CD4-positive, alpha-beta T cell (primary cell): ENCODE results near the gene CXXC5. TPM values are rescaled to one million over a fixed set of nuclear protein-coding genes. Genes with fewer than 3 reads are reported as not detected.
"Not testable (repeated sequence)": the region's sequence is repeated elsewhere in the genome, so short reads cannot be mapped to it uniquely, and the experiment has no call there.

Experiments
- ATAC-seq: fragments of 200-7000 bp; cut with Tn5 transposase; one replicate; pipeline ENCODE4 v1.10.0; 2022; ENCODE audit warnings: mild to moderate bottlenecking; ENCODE audit not compliant: poor library complexity
- CTCF ChIA-PET: fragments of 350-600 bp; sonication (Branson Sonifier 250); formaldehyde crosslinking; loops from one replicate; lab custom pipeline; 2021; ENCODE audit warnings: antibody characterized with exemption, inconsistent platforms; lab: Charles Lee
- POLR2A ChIA-PET: fragments of 350-600 bp; sonication (Branson Sonifier 250); formaldehyde crosslinking; loops from one replicate; lab custom pipeline; 2021; ENCODE audit warnings: antibody characterized with exemption, inconsistent platforms; lab: Charles Lee
- DNase-seq, 14 experiments: peaks; one replicate each; pipeline ENCODE4 v3.0.0-alpha.2; 2013 to 2020; ENCODE audit warnings: mixed read lengths in 2 of 14
- H3K27ac ChIP-seq, 2 donors: one replicate each; pipeline versions ENCODE4 v1.5.1 to v1.7.0; 2013; ENCODE audit warnings: low read length in 2 of 2, low read depth in 1 of 2, mild to moderate bottlenecking in 1 of 2
- H3K27me3 ChIP-seq, 2 experiments: 1 replicate in 1 of 2; 2 replicates in 1 of 2; pipeline versions ENCODE4 v1.6.1 to v1.7.0; 2013; ENCODE audit warnings: low read length in 2 of 2, control low read depth in 1 of 2, mild to moderate bottlenecking in 1 of 2, moderate library complexity in 1 of 2; ENCODE audit not compliant: insufficient read depth in 2 of 2, control insufficient read depth in 1 of 2
- H3K36me3 ChIP-seq: one replicate; pipeline ENCODE4 v1.6.1; 2013; ENCODE audit warnings: low read length, control low read depth; ENCODE audit not compliant: insufficient read depth
- H3K4me1 ChIP-seq: one replicate; pipeline ENCODE4 v1.6.1; 2013; ENCODE audit warnings: low read length, control low read depth; ENCODE audit not compliant: insufficient read depth
- H3K4me3 ChIP-seq: one replicate; pipeline ENCODE4 v1.5.1; 2013; ENCODE audit warnings: mild to moderate bottlenecking, low read length, moderate library complexity
- H3K9me3 ChIP-seq, 2 experiments: 1 replicate in 1 of 2; 2 replicates in 1 of 2; pipeline versions ENCODE4 v1.6.1 to v1.7.0; 2013; ENCODE audit warnings: low read length in 2 of 2, mild to moderate bottlenecking in 2 of 2, control low read depth in 1 of 2, moderate library complexity in 1 of 2; ENCODE audit not compliant: control insufficient read depth in 1 of 2, insufficient read depth in 1 of 2
- H3K27ac Mint-ChIP-seq: one replicate; pipeline ENCODE4 v1.8.0; 2020; ENCODE audit warnings: mixed read lengths
- H3K27me3 Mint-ChIP-seq: one replicate; pipeline ENCODE4 v1.8.0; 2021; ENCODE audit warnings: mixed read lengths
- H3K36me3 Mint-ChIP-seq: one replicate; pipeline ENCODE4 v1.8.0; 2021; ENCODE audit warnings: low read depth, mixed read lengths
- H3K4me1 Mint-ChIP-seq: one replicate; pipeline ENCODE4 v1.8.0; 2021; ENCODE audit warnings: low read depth, mixed read lengths
- H3K4me3 Mint-ChIP-seq: one replicate; pipeline ENCODE4 v1.8.0; 2020; ENCODE audit warnings: mild to moderate bottlenecking, mixed read lengths
- H3K9me3 Mint-ChIP-seq: one replicate; pipeline ENCODE4 v1.8.0; 2020; ENCODE audit warnings: mixed read lengths
- CTCF ChIP-seq: fragments of 200-600 bp; IDR thresholded peaks from one replicate; pipeline ENCODE4 v1.8.0; 2022; ENCODE audit warnings: antibody characterized with exemption, mild to moderate bottlenecking
- intact Hi-C, 2 experiments: fragments of 100-400 bp; cut with DNase I in 1 of 2; cut with micrococcal nuclease in 1 of 2; formaldehyde crosslinking; loops; one replicate each; pipeline versions ENCODE4 v1.15.1 to v1.9.0; 2023 to 2025; cut with DNase I, micrococcal nuclease
- total RNA-seq, 174 experiments: library from RNA in 2 of 174; stranded (reverse) in 2 of 174; gene quantifications; one replicate each; pipeline ENCODE4 v1.2.3 and lab custom pipeline; 2021 to 2026

The CXXC5 gene
- total RNA-seq, 2 experiments from 2014 or later, result 1.9 to 2.7 TPM

GRCh38 chr5:139711067-139711905 is 63.1 kb downstream of the CXXC5 start:
- H3K36me3 Mint-ChIP-seq, result no peaks in the 10 kb centered on the region

GRCh38 chr5:139711906-139712224 is 63.7 kb downstream of the CXXC5 start:
- peaks cover 34% of the 10 kb centered on the region for H3K4me1 ChIP-seq
- peaks cover 0 to 13% of the 10 kb centered on the region in 2 experiments for H3K9me3 ChIP-seq
- Mint-ChIP-seq H3K36me3 (no peaks in the 10 kb centered on the region), H3K27me3 (peaks cover 16% of the 10 kb centered on the region), H3K4me1 (peaks cover 30% of the 10 kb centered on the region), H3K27ac (peak overlapping the region; percentile 36), H3K9me3 (no peaks in the 10 kb centered on the region), H3K4me3 (peak overlapping the region; percentile 80)
- ATAC-seq, result no peak
- no peak for TF ChIP-seq CTCF
- POLR2A ChIA-PET, result interaction anchor here (0.8 to 1.3 kb wide), 4 partner anchors 10 to 54 kb away, joined by 3 to 5 read pairs (median 4); no protein-coding TSS in a partner anchor
- H3K4me3 ChIP-seq, result peak overlapping the region; percentile 60
- peaks cover 5 to 7% of the 10 kb centered on the region in 2 experiments for H3K27me3 ChIP-seq
- intact Hi-C loops, result loop anchor here in 1 of 2 experiments (5.0 kb wide), 1 partner anchor 75 kb away; no protein-coding TSS in a partner anchor
- no peak overlapping the region for H3K27ac ChIP-seq
- CTCF ChIA-PET, result interaction anchor here (2.3 to 3.8 kb wide), 2 partner anchors 54 to 79 kb away, joined by 8 to 24 read pairs; no protein-coding TSS in a partner anchor
- DNase-seq, result peak in 3 of 14 experiments; percentile 6 to 40 (median 37)
- H3K36me3 ChIP-seq, result no peaks in the 10 kb centered on the region

More at GRCh38 chr5:139711067-139711905, 63.1 kb downstream of the CXXC5 start:
- Histone ChIP-seq H3K27ac (no peak overlapping the region), H3K4me3 (peak overlapping the region; percentile 60), H3K27me3 (peaks cover 5 to 7% of the 10 kb centered on the region in 2 experiments), H3K36me3 (no peaks in the 10 kb centered on the region), H3K4me1 (peaks cover 34% of the 10 kb centered on the region), H3K9me3 (peaks cover 0 to 13% of the 10 kb centered on the region in 2 experiments)
- ATAC-seq (peak; percentile 69), DNase-seq (peak in 13 of 14 experiments; percentile 26 to 82 (median 52))
- peak overlapping the region; percentile 36 for H3K27ac Mint-ChIP-seq
- peaks cover 16% of the 10 kb centered on the region for H3K27me3 Mint-ChIP-seq
- peak overlapping the region; percentile 80 for H3K4me3 Mint-ChIP-seq
- ChIA-PET POLR2A (interaction anchor here (0.5 to 2.3 kb wide), 14 partner anchors 10 to 843 kb away, joined by 3 to 10 read pairs (median 4); no protein-coding TSS in a partner anchor), CTCF (interaction anchor here (0.7 to 3.8 kb wide), 7 partner anchors 21 to 289 kb away, joined by 3 to 24 read pairs (median 5); no protein-coding TSS in a partner anchor)
- intact Hi-C loops, result loop anchor here in 1 of 2 experiments (5.0 kb wide), 1 partner anchor 74 kb away; no protein-coding TSS in a partner anchor
- no peaks in the 10 kb centered on the region for H3K9me3 Mint-ChIP-seq
- peaks cover 30% of the 10 kb centered on the region for H3K4me1 Mint-ChIP-seq
- TF ChIP-seq CTCF, result no peak

GRCh38 chr5:139712412-139712811 is 64.3 kb downstream of the CXXC5 start:
- H3K36me3 ChIP-seq, result no peaks in the 10 kb centered on the region
- intact Hi-C loops, result loop anchor here in 1 of 2 experiments (5.0 kb wide), 1 partner anchor 75 kb away; no protein-coding TSS in a partner anchor
- DNase-seq (no peak), ATAC-seq (no peak)
- H3K27me3 Mint-ChIP-seq, result peaks cover 16% of the 10 kb centered on the region
- CTCF ChIA-PET, result interaction anchor here (3.8 kb wide), 1 partner anchor 53 kb away, joined by 24 read pairs; no protein-coding TSS in a partner anchor
- POLR2A ChIA-PET, result interaction anchor here (1.2 kb wide), 1 partner anchor 34 kb away, joined by 3 read pairs; no protein-coding TSS in a partner anchor
- H3K4me1 Mint-ChIP-seq, result peaks cover 30% of the 10 kb centered on the region
- H3K9me3 ChIP-seq, result peaks cover 0 to 13% of the 10 kb centered on the region in 2 experiments
- peak overlapping the region; percentile 44 for H3K4me3 Mint-ChIP-seq
- H3K4me3 ChIP-seq, result no peak overlapping the region
- no peak overlapping the region for H3K27ac ChIP-seq
- H3K36me3 Mint-ChIP-seq, result no peaks in the 10 kb centered on the region
- peaks cover 34% of the 10 kb centered on the region for H3K4me1 ChIP-seq
- peak overlapping the region; percentile 8 for H3K27ac Mint-ChIP-seq
- no peak for TF ChIP-seq CTCF
- no peaks in the 10 kb centered on the region for H3K9me3 Mint-ChIP-seq
- H3K27me3 ChIP-seq, result peaks cover 5 to 7% of the 10 kb centered on the region in 2 experiments

- not testable (repeated sequence) for H3K27ac Mint-ChIP-seq
- CTCF ChIA-PET, result interaction anchor here (1.6 kb wide), 1 partner anchor 52 kb away, joined by 3 read pairs; no protein-coding TSS in a partner anchor
- H3K4me1 ChIP-seq, result peaks cover 34% of the 10 kb centered on the region
Observed at GRCh38 chr5:139713898-139714297, 65.7 kb downstream of the CXXC5 start.

More at GRCh38 chr5:139713898-139714297, 65.7 kb downstream of the CXXC5 start:
- H3K4me1 Mint-ChIP-seq, result peaks cover 19% of the 10 kb centered on the region
- intact Hi-C loops, result loop anchor here in 1 of 2 experiments (5.0 kb wide), 1 partner anchor 77 kb away; no protein-coding TSS in a partner anchor
- H3K36me3 ChIP-seq, DNase-seq, ATAC-seq, H3K27me3 ChIP-seq, H3K9me3 Mint-ChIP-seq, H3K36me3 Mint-ChIP-seq, H3K27ac ChIP-seq, H3K4me3 ChIP-seq, POLR2A ChIA-PET: not testable (repeated sequence)
- peaks cover 16% of the 10 kb centered on the region for H3K27me3 Mint-ChIP-seq
- H3K9me3 ChIP-seq, result peaks cover 0 to 15% of the 10 kb centered on the region in 2 experiments
- H3K4me3 Mint-ChIP-seq, result peak overlapping the region; percentile 11
